GM19452 (cell line): ENCODE results near the gene HECTD1.
"Not testable (repeated sequence)": the region's sequence is repeated elsewhere in the genome, so short reads cannot be mapped to it uniquely, and the experiment has no call there.

Experiments
- ATAC-seq: cut with Tn5 transposase; IDR thresholded peaks from one replicate; pipeline ENCODE4 v1.9.1; 2021; ENCODE audit not compliant: unreplicated experiment

Gene HECTD1

GRCh38 chr14:31057701-31058364 lies 149.8 kb downstream of the HECTD1 start:
- no peak for ATAC-seq

GRCh38 chr14:31057035-31057434 lies 150.6 kb downstream of the HECTD1 start:
- no peak for ATAC-seq

DNA sequence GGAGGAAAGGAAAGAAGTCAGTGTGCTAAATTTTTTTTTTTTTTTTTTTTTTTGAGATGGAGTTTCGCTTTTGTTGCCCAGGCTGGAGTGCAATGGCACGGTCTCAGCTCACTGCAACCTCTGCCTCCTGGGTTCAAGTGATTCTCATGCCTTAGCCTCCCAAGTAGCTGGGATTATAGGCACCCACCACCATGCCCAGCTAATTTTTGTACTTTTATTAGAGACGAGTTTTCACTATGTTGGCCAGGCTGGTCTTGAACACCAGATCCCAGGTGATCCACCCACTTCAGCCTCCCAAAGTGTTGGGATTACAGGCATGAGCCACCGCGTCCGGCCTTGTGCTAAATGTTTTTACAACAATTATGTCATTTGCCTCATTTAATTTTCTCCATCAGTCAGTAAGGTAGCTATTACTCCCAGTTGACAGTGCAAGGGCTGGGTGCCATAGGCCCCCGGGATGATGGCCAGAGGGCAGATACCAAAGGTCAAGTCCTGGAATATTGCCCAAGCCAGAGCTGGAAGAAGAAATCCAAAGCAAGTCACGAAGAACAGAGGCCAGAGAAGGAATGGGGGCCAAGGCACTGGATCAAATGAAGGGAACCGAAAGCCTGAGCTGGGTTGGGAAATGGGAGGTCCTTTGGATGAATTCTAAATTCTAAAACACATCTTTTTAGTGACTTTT lies 154.5 kb downstream of the HECTD1 start:
- not testable (repeated sequence) for ATAC-seq

DNA sequence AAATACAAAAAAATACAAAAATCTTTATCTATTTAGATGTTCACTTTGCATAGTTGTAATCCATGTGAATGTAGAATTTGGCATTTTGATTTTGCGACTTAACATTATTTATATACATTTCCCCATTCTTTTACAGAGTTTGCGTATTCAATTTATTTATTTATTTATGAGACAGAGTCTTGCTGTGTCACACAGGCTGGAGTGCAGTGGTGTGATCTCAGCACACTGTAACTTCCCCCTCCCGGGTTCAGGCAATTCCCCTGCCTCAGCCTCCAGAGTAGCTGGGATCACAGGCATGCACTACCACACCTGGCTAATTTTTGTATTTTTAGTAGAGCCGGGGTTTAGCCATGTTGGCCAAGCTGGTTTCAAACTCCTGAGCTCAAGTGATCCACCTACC lies 156.1 kb downstream of the HECTD1 start:
- no peak for ATAC-seq

GRCh38 chr14:31051023-31051422 lies 156.6 kb downstream of the HECTD1 start:
- no peak for ATAC-seq
